SK-MEL-5 (cell line): ENCODE results near the gene TRPV4. TPM values are rescaled to one million over a fixed set of nuclear protein-coding genes. Genes with fewer than 3 reads are reported as not detected.

Experiments
- small RNA-seq, 2 experiments: library from RNA; depleted of rRNA; stranded (forward); fragments of <200 nt; gene quantifications; one replicate each; pipeline ENCODE3, GENCODE V24; 2014
- total RNA-seq: library from RNA; depleted of rRNA; stranded (reverse); fragments of >200 nt; shearing (Covaris generic); gene quantifications from 2 replicates; pipeline ENCODE4 v1.2.3, GENCODE V29; 2014; rRNA removed

Gene TRPV4
- total RNA-seq, 1 experiment from 2014 or later = 0.13 TPM

Small RNA genes lying within 50 kb of the gene (small RNA-seq; reads per million reads assigned to genes)
- 0 reads per million in 2 experiments for gene MIR4497
- 0 reads per million in 2 experiments for gene RN7SL441P

Other genes starting within 250 kb of the TRPV4 start
- 8.5 and 8.9 TPM in 2 replicates for gene FAM222A, start 119.6 kb downstream of the TRPV4 start, total RNA-seq
- 31.3 and 35.4 TPM in 2 replicates for gene GLTP, start 47.1 kb upstream of the TRPV4 start, total RNA-seq
- gene TCHP, start 66.9 kb upstream of the TRPV4 start, total RNA-seq = 12.0 and 13.0 TPM in 2 replicates
- gene GIT2, start 163.0 kb upstream of the TRPV4 start, total RNA-seq = 32.8 and 36.0 TPM in 2 replicates
- 36.4 and 45.8 TPM in 2 replicates for gene ANKRD13A, start 166.0 kb upstream of the TRPV4 start, total RNA-seq
- gene C12orf76, start 215.1 kb upstream of the TRPV4 start, total RNA-seq = 26.7 and 29.5 TPM in 2 replicates